GM12874 (cell line): ENCODE data around the gene ASCL5.

Experiments
- CTCF ChIP-seq: IDR thresholded peaks from 2 replicates; pipeline ENCODE4 v1.5.1; 2011; ENCODE audit warnings: low read depth, mild to moderate bottlenecking, control low read depth, low read length, moderate library complexity; ENCODE audit not compliant: insufficient read depth

ASCL5 gene

GRCh38 chr1:201100169-201100930 lies 26.6 kb downstream of the ASCL5 start:
- TF ChIP-seq CTCF = no peak

GRCh38 chr1:201098992-201099677 lies 27.8 kb downstream of the ASCL5 start:
- no peak for TF ChIP-seq CTCF

GRCh38 chr1:201096977-201097856 lies 29.8 kb downstream of the ASCL5 start:
- no peak for TF ChIP-seq CTCF

- no peak for TF ChIP-seq CTCF
These were observed 30.9 kb downstream of the ASCL5 start for GRCh38 chr1:201096041-201096461.

- TF ChIP-seq CTCF = no peak
These were observed 31.4 kb downstream of the ASCL5 start for GRCh38 chr1:201095581-201095980.

GRCh38 chr1:201094832-201095231 lies 32.2 kb downstream of the ASCL5 start:
- TF ChIP-seq CTCF = no peak

GRCh38 chr1:201093962-201094361 lies 33.0 kb downstream of the ASCL5 start:
- no peak for TF ChIP-seq CTCF
